Measurements from ENCODE around the gene MGRN1.

DNA sequence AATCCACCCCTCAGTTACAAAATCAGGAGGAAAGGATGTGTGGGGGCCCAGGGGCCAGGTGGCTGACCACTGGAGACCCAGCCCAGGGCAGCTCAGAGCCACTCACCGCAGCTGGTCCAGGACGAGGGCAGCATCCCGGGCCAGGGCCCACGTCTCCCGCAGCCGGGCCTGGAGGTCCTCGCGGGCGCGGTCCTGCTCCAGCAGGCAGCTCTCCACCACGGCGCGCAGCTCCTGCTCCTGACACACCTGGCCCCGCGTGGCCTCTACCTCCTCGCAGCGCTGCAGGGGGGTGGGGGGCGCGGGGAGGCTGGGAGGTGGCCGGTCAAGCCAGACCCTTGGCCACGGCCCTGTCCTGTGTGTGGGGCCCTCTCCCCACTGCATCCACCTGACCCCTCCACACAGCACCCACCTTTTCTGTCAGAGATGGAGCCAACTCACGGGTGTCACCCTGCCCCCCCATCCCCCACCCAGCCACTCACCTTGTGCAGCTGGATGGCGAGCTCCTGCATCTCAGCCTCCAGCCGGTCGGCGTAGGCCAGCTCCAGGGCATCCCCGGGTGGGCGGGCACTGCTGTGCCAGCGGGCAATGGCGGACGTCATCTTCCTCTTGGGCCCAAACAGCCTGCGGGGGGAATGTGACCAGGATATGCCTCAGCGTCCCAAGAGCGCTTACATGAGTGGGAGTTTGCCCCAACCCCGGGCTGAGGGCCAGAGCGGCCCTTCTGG lies 73.9 kb downstream of the MGRN1 start:
- TF ChIP-seq, protein P1, sequence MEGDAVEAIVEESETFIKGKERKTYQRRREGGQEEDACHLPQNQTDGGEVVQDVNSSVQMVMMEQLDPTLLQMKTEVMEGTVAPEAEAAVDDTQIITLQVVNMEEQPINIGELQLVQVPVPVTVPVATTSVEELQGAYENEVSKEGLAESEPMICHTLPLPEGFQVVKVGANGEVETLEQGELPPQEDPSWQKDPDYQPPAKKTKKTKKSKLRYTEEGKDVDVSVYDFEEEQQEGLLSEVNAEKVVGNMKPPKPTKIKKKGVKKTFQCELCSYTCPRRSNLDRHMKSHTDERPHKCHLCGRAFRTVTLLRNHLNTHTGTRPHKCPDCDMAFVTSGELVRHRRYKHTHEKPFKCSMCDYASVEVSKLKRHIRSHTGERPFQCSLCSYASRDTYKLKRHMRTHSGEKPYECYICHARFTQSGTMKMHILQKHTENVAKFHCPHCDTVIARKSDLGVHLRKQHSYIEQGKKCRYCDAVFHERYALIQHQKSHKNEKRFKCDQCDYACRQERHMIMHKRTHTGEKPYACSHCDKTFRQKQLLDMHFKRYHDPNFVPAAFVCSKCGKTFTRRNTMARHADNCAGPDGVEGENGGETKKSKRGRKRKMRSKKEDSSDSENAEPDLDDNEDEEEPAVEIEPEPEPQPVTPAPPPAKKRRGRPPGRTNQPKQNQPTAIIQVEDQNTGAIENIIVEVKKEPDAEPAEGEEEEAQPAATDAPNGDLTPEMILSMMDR (IDR thresholded peaks at IDR 0.05), result no peak
- no peak for TF ChIP-seq POLR2A (IDR thresholded peaks at IDR 0.05)
